Fibroblast of skin of back (primary cell): ENCODE data around the gene FANCG.

Source experiments
- DNase-seq: peaks from one replicate; pipeline ENCODE4 v3.0.0-alpha.2; 2013

The FANCG gene

GRCh38 chr9:35103660-35104191 is 24.0 kb upstream of the FANCG start:
- DNase-seq, result no peak

- DNase-seq, result peak; percentile 97
Observed at GRCh38 chr9:35102769-35103659, 23.3 kb upstream of the FANCG start, which contains the start of gene STOML2. Gene STOML2 (minus strand): TSS chr9:35103131. CDS start chr9:35103094, 37 bp downstream.

GRCh38 chr9:35102465-35102768 is 22.7 kb upstream of the FANCG start:
- peak; percentile 19 for DNase-seq

- no peak for DNase-seq
Observed at GRCh38 chr9:35097573-35097972, 17.8 kb upstream of the FANCG start.

- DNase-seq, result peak; percentile 80
Observed at GRCh38 chr9:35096035-35096849, 16.5 kb upstream of the FANCG start, which contains the start of gene PIGO. Gene PIGO (minus strand): TSS chr9:35096591. CDS start chr9:35095565, 1,026 bp downstream.

GRCh38 chr9:35091536-35091935 is 11.8 kb upstream of the FANCG start:
- DNase-seq, result no peak

- DNase-seq, result no peak
Observed at GRCh38 chr9:35089434-35089833, 9.7 kb upstream of the FANCG start.

GRCh38 chr9:35085078-35085477 is 5.3 kb upstream of the FANCG start:
- no peak for DNase-seq

GRCh38 chr9:35079041-35079425 is 709 bp downstream of the FANCG start:
- no peak for DNase-seq

GRCh38 chr9:35078066-35078465 is 1.7 kb downstream of the FANCG start:
- DNase-seq, result no peak

GRCh38 chr9:35076848-35077247 is 2.9 kb downstream of the FANCG start:
- no peak for DNase-seq

GRCh38 chr9:35075358-35075757 is 4.4 kb downstream of the FANCG start:
- DNase-seq, result no peak

GRCh38 chr9:35074791-35075190 is 5.0 kb downstream of the FANCG start:
- DNase-seq, result no peak

GRCh38 chr9:35074141-35074540 is 5.6 kb downstream of the FANCG start:
- DNase-seq, result no peak

- DNase-seq, result no peak
Observed at GRCh38 chr9:35073279-35073612, 6.5 kb downstream of the FANCG start.

GRCh38 chr9:35072461-35073278 is 7.1 kb downstream of the FANCG start, which contains the start of gene VCP:
Gene VCP (minus strand): TSS chr9:35072625. CDS start chr9:35072353, 272 bp downstream.
- peak; percentile 100 for DNase-seq

GRCh38 chr9:35071814-35072460 is 7.8 kb downstream of the FANCG start:
- DNase-seq, result peak; percentile 87

GRCh38 chr9:35070823-35071813 is 8.6 kb downstream of the FANCG start:
- peak; percentile 31 for DNase-seq

- DNase-seq, result no peak
Observed at GRCh38 chr9:35069020-35069419, 10.7 kb downstream of the FANCG start.

GRCh38 chr9:35067056-35067455 is 12.7 kb downstream of the FANCG start:
- no peak for DNase-seq
